HG02642 (cell line): Measurements from ENCODE around the gene TSSK2.

Source experiments
- ATAC-seq: cut with Tn5 transposase; IDR thresholded peaks from one replicate; pipeline ENCODE4 v1.9.1; 2021; ENCODE audit warnings: mild to moderate bottlenecking; ENCODE audit not compliant: unreplicated experiment, poor library complexity

TSSK2 gene

DNA sequence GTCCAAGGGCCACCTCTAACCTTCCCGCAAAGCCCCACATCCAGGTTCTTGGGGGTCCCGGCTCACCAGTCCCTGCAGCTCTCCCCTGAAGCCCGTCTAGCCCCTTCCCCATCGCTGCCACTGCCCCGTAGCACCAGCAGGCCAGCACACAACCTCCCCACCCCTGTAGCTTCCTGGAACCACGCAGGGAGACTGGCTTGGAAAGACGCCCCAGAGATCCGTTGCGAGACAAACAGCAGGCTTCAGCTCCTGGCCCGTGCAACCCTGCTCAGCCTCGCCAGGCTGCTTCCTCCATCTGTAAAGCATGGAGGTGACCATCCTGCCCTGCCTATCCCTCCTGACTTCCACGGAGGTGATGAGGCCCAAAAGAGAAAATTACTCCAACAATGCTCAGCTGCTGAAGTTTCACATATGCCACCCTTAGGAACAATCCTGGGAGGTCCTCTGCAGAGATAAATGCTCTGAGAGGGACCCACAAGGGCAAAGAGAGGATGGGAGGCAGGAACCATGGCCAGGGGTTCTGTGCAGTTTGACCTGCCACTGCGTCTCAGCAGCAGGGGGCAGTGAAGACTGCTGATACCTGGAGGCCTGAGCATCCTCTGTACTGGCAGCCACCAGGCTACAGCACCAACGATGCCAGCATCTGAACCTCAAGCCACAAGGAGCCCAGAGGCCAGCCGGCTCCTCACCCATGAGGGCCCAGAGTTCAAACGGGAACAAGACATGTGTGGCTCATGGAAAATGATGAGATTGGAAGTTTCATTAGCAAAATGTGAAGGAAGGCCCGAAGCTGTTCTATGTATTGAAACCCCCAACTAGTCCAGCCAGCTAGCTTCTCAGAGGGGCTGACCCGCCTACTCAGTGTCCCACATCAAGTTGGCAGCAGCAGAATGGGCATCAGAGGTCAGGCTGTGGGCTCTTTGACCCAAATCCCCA is 25.0 kb upstream of the TSSK2 start:
- ATAC-seq: no peak

DNA sequence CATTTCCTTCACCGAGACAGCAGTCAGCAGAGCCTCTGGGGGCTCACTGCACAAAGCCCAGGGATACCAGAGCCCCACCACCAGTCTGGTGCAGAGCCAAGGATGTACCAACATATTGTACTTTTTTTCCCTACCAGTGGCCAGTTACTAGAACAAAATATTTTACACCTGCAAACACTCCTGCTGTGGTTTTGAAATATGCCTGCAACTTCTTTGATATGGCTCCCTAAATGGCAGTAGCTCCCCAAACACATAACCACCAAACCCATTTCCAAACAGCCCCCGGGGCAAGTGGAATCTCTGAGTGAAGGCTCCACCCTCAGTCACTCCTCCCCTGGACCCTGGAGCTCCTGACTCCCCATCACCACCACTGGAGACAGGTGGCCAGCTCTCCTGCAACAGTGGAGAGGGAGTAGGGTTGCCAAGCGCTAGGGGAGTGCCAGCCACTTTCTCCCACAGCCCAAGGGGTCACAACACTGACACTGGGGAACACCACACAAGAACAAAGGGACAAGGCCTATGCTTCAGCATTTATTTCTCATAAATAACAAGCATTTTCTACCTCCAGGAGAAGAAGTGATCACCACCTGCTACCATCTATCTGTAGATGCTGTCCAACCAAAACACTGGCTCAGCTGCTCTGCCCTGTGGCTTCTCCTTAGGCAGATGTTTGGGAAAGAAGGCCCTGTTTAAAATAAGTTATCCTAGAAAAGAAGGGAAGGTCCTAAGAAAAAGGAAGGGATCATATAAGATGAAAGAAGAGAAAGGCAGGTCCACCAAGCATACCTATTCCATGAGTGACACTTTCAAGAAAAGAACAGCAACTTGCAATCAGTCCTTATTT is 24.0 kb upstream of the TSSK2 start:
- ATAC-seq: no peak

- no peak for ATAC-seq
These were observed 23.4 kb upstream of the TSSK2 start for GRCh38 chr22:19107730-19108074.

DNA sequence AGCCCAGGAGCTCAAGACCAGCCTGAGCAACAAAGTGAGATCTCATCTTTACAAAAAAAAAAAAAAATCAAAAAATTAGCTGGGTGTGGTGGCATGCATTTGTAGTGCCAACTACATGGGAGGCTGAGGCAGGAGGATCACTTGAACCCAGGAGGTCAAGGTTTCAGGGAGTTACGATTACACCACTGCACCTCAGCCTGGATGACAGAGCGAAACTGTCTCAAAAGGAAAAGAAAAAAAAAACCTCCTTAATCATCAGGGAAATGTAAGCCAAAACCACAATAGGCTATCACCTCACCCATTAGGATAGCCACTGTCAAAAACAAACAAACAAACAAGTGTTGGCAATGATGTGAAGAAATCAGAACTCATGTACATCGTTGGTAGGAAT is 22.3 kb upstream of the TSSK2 start:
- no peak for ATAC-seq

GRCh38 chr22:19109198-19110063 is 21.7 kb upstream of the TSSK2 start:
- peak; percentile 80 for ATAC-seq

GRCh38 chr22:19110064-19110458 is 21.0 kb upstream of the TSSK2 start:
- no peak for ATAC-seq

- ATAC-seq: no peak
These were observed 20.5 kb upstream of the TSSK2 start for GRCh38 chr22:19110646-19111045.

GRCh38 chr22:19111140-19111539 is 20.0 kb upstream of the TSSK2 start:
- no peak for ATAC-seq

DNA sequence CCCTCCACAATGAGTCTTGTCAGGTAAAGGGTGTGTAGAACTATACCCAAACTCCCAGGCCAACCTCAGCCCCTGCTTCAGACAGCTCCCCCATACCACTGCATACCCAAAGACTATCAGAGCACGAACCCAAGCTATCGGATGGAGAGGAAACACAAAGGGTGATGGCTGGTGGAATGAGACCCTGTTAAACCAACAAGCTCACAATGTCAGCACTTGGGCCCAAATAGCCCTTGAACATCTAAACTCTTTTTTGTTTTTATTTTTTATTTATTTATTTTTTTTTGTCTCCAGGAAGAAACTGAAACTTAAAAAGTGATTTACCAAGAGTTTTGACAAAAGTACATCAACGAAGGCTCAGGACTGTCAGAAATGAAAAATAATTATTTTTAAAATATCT is 19.5 kb upstream of the TSSK2 start:
- ATAC-seq: no peak

DNA sequence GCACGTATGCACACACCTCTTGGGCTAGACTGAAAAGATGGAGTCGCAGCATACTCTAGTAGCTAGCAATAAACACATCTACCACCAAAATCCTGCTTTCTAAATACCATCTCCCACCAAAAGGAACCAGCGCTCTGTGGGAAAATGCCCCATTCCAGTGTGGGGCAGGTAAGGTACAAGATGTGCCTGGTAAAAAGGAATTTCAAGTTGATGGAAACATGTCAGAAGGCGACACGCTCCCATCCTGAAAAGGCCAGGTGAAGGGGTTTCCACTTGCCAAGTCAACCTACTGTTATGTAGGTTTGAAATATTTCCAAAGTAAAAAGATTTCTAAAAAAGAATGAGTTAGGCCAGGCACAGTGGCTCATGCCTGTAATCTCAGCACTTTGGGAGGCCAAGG is 17.7 kb upstream of the TSSK2 start:
- ATAC-seq: no peak

DNA sequence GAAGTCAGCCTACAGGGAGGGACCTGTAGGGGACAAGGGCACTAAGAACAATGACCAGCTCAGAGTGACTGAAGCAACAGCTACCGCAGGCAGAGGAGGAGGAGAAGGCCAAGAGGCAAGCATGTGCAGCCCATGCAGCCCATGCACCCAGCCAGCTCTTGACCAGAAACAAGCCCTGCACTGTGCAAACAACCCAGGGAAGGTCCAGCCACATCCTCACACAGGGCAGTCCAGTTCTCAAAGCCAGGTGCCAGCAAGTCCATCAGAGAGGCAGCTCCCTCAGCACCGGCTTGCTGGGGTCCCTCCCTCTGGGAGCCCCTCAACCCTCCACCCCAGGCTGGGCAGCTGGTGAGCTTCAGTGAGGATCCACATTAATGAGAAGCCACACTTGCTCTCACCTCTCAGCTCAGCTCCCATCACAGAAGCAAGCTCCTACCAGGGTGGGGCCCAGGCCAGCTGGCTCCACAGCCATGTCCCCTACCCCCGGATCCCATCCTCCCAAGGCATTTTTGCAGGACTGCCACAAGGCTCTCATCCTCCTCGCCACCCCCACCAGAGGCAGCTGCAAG is 16.0 kb upstream of the TSSK2 start:
- no peak for ATAC-seq

DNA sequence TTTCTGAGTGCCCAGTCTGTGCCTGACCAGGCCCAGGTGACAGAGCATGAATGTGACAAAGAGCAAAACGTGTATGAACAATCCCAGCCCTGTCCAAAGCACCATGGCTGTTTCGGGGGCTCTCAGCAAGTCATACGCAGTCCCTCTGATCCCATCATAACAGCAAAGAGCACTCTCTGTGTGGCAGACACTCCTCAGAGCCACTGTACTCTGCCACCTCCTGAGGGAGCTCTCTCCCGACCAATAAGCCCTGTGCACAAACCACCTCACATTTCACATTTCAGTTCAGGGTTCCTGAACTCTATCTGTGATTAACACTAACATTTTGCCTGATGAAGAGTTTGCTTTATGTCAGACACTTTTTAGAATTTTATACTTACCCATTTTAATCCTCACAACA is 15.5 kb upstream of the TSSK2 start:
- no peak for ATAC-seq

- no peak for ATAC-seq
These were observed 14.0 kb upstream of the TSSK2 start for GRCh38 chr22:19117111-19117512.

- peak; percentile 24 for ATAC-seq
These were observed 12.7 kb upstream of the TSSK2 start for GRCh38 chr22:19118329-19118880.

GRCh38 chr22:19119949-19120348 is 11.2 kb upstream of the TSSK2 start:
- ATAC-seq: no peak

DNA sequence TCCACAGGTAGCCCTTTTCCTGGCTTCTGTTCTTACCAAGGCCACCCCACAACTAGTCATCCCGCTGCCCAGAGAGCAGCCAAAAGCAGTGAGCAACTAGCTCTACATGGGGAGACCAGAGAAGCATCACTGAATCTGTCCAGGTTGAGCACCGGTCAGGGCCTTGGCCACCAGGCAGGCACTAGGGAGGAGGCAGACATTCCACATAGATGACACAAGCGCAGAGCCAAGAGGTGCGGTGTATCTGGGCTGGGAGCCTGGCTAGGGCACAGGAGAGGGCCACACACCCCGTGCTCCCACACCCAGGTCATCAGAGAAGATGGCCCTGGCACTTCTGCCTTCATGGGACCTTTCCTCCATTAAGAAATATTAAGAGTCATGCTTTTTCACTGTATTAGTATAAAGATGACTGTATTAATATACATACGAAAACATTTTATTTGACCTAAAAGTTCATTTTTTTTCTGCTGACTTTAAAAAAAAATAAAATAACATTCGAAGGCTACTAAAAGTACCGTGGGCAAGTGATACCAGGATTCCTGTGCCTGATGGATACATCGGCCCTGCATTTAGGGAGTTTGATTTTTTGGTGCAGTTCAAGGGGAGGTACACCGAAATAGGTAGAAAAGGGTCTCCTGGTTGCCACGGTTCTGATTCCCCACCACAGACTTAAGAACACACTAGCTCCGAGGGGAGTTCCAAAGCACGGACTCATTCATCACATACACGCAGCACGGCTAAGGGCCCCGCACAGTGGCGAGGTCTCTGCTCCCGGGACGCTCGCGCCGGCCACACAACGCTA is 10.1 kb upstream of the TSSK2 start:
- ATAC-seq: no peak

GRCh38 chr22:19121631-19122142 is 9.4 kb upstream of the TSSK2 start:
- peak; percentile 34 for ATAC-seq

DNA sequence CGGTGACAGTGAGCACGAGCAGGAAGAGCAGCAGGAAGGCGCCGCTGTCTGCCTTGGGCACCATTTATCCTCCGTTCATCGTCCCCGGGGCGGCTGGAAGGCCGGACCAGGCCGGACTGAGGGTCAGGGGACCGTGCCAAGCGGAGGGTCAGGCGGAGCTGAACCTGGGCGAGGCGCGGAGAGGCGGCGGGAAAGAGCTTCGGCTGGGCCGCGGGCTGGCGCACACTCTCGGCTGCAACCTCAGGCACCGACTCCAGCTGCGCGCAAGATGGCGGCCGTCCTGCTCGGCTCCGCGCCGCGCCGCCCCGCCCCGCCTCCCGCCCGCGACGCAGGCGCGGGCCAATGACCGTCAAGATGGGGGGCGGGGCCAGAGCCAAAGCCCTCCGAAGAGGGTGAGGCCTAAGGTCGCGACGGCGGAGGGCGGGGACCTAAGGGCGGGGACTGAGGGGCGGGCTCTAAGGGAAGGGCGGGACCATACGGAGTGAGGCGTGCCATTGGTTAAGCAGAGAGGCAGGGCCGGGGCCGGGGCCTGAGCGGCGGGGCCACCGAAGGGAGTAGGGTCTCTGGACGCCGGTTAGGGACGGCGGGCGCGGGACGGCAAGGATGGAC is 8.9 kb upstream of the TSSK2 start, which contains the start of gene DGCR2:
Gene DGCR2 (minus strand): TSS at position 270 of the 609 bp plus-strand sequence. CDS start 206 bp downstream, at position 64.
- ATAC-seq: peak; percentile 80
